Stimulated activated CD4-positive, alpha-beta T cell treated with anti-CD3 and anti-CD28 coated beads, TNF-alpha, amount 100 ng/mL, for 48 hours (primary cell): Measurements from ENCODE around the gene BET1.

Experiments used
- DNase-seq, 3 donors: peaks; one replicate each; pipeline ENCODE4 v3.0.0-alpha.2; 2020; ENCODE audit warnings: low read depth in 3 of 3

Gene BET1

GRCh38 chr7:94012746-94013145, 8.6 kb upstream of the BET1 start:
- no peak for DNase-seq

GRCh38 chr7:94011714-94012353, 7.7 kb upstream of the BET1 start:
- no peak for DNase-seq

GRCh38 chr7:94008537-94008936, 4.4 kb upstream of the BET1 start:
- DNase-seq: no peak

GRCh38 chr7:94005753-94006152, 1.6 kb upstream of the BET1 start:
- no peak for DNase-seq

GRCh38 chr7:94003446-94004023, 620 bp downstream of the BET1 start:
- no peak for DNase-seq

- no peak for DNase-seq
Measured at GRCh38 chr7:94001396-94001795, 2.8 kb downstream of the BET1 start.

GRCh38 chr7:93997868-93998267, 6.3 kb downstream of the BET1 start:
- DNase-seq: no peak

GRCh38 chr7:93992421-93993110, 11.6 kb downstream of the BET1 start:
- DNase-seq: no peak

- DNase-seq: no peak
Measured at GRCh38 chr7:93987297-93987696, 16.9 kb downstream of the BET1 start.

GRCh38 chr7:93985101-93985500, 19.1 kb downstream of the BET1 start:
- no peak for DNase-seq

GRCh38 chr7:93984024-93984423, 20.1 kb downstream of the BET1 start:
- no peak for DNase-seq

GRCh38 chr7:93981480-93981874, 22.7 kb downstream of the BET1 start:
- DNase-seq: no peak

- DNase-seq: no peak
Measured at GRCh38 chr7:93980744-93981479, 23.2 kb downstream of the BET1 start.

GRCh38 chr7:93977211-93977950, 26.8 kb downstream of the BET1 start:
- DNase-seq: no peak

GRCh38 chr7:93973134-93973533, 31.0 kb downstream of the BET1 start:
- no peak for DNase-seq

GRCh38 chr7:93972029-93972725, 32.0 kb downstream of the BET1 start:
- DNase-seq: no peak

- DNase-seq: no peak
Measured at GRCh38 chr7:93968911-93969620, 35.1 kb downstream of the BET1 start.

- no peak for DNase-seq
Measured at GRCh38 chr7:93964813-93965212, 39.3 kb downstream of the BET1 start.

GRCh38 chr7:93964262-93964661, 39.9 kb downstream of the BET1 start:
- no peak for DNase-seq

GRCh38 chr7:93960986-93961385, 43.2 kb downstream of the BET1 start:
- no peak for DNase-seq

- no peak for DNase-seq
Measured at GRCh38 chr7:93958651-93959050, 45.5 kb downstream of the BET1 start.
